ENCODE data around the gene ATXN10.

Gene ATXN10

DNA sequence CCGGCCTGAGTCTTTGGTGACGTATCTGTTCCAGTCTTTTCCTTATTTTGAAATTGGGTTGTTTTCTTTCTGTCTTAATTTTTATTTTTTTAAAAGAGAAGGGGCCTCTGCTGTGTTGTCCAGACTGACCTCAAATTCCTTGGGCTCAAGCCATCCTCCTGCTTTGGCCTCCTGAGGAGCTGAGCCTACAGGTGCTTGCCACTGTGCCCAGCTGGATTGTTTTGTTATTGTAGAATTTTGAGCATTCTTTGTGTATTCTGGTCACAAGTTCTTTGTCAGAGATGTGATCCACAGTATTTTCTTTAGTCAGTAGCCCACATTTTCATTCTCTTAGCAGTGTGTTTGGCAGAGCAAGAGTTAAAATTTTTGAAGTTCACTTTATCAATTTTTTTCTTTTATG lies 100.1 kb downstream of the ATXN10 start:
- H3K4me3 ChIP-seq (replicated peaks; ENCODE audit: low read depth, low read length): no peak overlapping the region
- TF ChIP-seq, protein P1, sequence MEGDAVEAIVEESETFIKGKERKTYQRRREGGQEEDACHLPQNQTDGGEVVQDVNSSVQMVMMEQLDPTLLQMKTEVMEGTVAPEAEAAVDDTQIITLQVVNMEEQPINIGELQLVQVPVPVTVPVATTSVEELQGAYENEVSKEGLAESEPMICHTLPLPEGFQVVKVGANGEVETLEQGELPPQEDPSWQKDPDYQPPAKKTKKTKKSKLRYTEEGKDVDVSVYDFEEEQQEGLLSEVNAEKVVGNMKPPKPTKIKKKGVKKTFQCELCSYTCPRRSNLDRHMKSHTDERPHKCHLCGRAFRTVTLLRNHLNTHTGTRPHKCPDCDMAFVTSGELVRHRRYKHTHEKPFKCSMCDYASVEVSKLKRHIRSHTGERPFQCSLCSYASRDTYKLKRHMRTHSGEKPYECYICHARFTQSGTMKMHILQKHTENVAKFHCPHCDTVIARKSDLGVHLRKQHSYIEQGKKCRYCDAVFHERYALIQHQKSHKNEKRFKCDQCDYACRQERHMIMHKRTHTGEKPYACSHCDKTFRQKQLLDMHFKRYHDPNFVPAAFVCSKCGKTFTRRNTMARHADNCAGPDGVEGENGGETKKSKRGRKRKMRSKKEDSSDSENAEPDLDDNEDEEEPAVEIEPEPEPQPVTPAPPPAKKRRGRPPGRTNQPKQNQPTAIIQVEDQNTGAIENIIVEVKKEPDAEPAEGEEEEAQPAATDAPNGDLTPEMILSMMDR (IDR thresholded peaks at IDR 0.05; ENCODE audit: low read depth, low read length, missing control alignments): no peak
- no peak for DNase-seq (ENCODE audit: extremely low read depth, low read depth)

DNA sequence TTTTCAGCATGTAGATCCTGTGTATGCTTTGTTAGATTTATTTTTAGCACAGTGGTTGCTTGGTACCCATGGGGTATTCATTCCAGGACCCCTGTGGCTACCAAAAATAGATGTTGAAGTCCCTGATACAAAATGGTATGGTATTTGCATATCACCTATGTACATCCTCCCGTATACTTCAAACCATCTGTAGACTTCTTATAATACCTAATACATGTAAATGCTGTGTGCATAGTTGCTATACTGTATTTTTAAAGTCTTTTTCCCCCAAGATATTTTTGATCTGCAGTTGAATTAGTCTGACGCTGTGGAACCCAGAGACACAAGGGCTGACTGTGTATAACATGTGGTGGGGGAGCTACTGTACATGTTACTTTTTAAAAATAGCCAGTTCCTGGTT lies 101.1 kb downstream of the ATXN10 start:
- TF ChIP-seq, protein P1 (IDR thresholded peaks at IDR 0.05; ENCODE audit: low read depth, low read length, missing control alignments): no peak
- H3K4me3 ChIP-seq (replicated peaks; ENCODE audit: low read depth, low read length): no peak overlapping the region
- no peak for DNase-seq (ENCODE audit: extremely low read depth, low read depth)

DNA sequence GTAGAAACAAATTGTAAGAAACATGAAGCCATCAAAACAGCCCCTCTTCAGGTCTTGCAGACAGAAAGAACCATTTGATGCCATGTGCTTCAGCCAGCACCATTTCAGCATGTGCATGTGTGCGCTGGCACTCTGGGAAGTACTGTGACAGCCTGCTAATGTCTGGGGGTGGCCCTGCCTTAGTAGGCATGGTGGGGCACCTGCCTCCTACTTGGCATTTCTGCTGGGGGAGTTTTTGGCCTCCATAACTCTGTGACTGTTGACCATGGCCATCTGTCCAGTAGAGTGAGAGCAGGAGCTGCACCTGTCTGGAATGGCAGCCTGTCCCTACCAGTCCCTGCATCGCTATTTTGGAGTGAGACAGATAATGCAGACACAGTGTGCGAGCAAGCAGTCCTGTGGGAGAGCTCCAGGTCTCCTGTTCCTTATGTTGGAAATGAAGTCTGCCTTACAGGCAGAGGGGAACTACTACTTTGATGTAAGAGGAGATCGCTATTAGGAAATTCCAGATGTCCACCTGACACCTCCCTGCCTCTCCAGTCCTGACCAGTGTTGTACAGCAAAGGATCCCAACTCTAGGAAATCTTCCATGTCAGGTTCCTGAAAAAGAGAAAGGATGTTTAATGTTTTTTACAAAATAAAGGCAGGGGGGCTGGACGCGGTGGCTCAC lies 102.5 kb downstream of the ATXN10 start:
- no peak for DNase-seq (ENCODE audit: extremely low read depth, low read depth)
- TF ChIP-seq, protein P1 (IDR thresholded peaks at IDR 0.05; ENCODE audit: low read depth, low read length, missing control alignments): no peak
- no peak overlapping the region for H3K4me3 ChIP-seq (replicated peaks; ENCODE audit: low read depth, low read length)

DNA sequence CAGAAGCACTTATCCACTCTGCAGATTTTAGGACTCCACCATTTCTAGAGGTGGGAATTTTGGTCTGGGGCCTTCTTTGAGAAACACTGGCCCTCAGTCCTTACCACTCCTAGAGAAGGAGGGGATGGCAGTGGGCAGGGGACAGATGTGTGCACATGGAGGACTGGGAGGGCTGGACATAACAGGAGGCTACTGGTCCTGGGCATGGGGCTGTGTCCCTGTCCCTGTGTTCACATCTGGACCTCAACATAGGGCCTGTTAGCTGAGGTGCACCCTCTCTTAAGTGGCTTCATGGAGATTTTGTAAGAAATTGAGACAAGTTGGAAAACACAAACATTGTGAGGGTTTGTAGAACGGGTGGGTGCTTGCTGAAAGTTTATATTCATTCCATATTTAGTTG lies 103.4 kb downstream of the ATXN10 start:
- no peak overlapping the region for H3K4me3 ChIP-seq (replicated peaks; ENCODE audit: low read depth, low read length)
- TF ChIP-seq, protein P1 (IDR thresholded peaks at IDR 0.05; ENCODE audit: low read depth, low read length, missing control alignments): no peak
- no peak for DNase-seq (ENCODE audit: extremely low read depth, low read depth)

DNA sequence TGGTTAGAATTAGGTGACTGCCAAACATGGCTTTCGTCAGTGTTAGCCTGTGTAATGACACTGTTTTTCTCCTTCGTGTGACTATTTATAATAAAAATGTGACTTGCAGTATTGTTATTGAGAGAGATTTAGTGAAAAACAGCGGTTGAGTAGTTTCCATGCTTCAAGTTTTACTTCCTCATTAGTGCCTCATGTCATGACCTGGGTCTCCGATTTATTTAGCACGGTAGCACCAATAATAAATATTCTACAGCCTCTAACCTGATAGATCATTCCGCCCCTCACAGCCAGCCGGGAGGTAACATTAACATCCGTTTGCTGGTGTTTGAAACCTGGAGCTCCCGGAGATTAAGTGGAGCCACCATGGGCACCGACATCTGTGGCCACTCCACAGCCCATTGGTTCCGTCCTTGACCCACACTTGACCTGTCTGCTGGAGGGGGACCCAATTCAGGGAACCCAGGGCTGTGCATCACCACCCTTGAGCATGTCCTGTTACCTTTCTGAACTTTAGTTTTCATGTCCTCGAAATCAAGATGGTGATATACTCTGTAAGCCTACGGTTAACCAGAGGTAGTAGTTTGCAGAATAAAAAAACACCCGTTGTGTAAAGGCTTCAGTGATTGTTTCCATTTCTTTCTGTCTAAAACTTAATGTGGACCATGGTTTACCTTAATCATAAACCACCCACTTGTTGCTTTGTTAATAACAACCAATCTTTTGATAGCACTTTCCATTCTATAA lies 104.1 kb downstream of the ATXN10 start:
- no peak overlapping the region for H3K4me3 ChIP-seq (replicated peaks; ENCODE audit: low read depth, low read length)
- TF ChIP-seq, protein P1 (IDR thresholded peaks at IDR 0.05; ENCODE audit: low read depth, low read length, missing control alignments): no peak
- DNase-seq (ENCODE audit: extremely low read depth, low read depth): no peak

DNA sequence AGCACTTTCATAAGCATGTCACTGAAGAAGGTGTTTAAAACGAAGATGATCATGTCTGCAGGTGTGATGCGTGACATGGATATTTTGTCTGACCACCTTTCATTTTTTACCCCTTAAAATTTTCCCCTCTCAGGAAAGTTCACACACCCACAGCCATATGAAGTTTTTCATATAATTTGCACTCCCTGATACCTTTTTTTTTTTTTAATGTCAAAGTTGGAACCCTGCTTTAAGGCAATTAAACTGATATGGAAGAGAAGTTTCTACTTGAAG lies 104.6 kb downstream of the ATXN10 start:
- DNase-seq (ENCODE audit: extremely low read depth, low read depth): no peak
- TF ChIP-seq, protein P1 (IDR thresholded peaks at IDR 0.05; ENCODE audit: low read depth, low read length, missing control alignments): no peak
- H3K4me3 ChIP-seq (replicated peaks; ENCODE audit: low read depth, low read length): no peak overlapping the region
